ENCODE data around the gene WDR33. TPM values are rescaled to one million over a fixed set of nuclear protein-coding genes. Genes with fewer than 3 reads are reported as not detected.

Gene WDR33
- total RNA-seq, 1 donor from 2014 or later: 53.9 TPM

DNA sequence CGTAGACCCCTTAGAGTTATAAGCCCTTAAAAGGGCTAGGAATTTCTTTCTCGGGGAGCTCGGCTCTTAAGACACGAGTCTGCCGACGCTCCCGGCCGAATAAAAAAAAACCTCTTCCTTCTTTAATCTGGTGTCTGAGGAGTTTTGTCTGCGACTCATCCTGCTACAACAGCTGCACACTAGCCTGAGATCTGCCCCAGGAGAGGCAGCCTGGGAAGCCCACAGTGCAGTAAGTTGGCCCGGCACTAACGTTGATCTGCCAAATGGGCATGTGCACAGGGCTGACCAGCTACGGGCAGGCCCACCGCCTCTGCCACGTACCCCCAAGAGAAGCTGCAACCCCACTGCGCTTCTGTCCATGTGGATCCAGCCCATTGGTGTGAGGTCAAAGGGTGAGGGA lies 127.2 kb downstream of the WDR33 start:
- H3K36me3 ChIP-seq: no peaks in the 10 kb centered on the region
- no peaks in the 10 kb centered on the region for H3K9me3 ChIP-seq
- no peaks in the 10 kb centered on the region for H3K27me3 ChIP-seq
- intact Hi-C loops (cut with DNase I): no loop called here
- H3K4me1 ChIP-seq: peaks cover 9% of the 10 kb centered on the region
- DNase-seq (no peak), ATAC-seq (no peak)
- TF ChIP-seq, protein P1, sequence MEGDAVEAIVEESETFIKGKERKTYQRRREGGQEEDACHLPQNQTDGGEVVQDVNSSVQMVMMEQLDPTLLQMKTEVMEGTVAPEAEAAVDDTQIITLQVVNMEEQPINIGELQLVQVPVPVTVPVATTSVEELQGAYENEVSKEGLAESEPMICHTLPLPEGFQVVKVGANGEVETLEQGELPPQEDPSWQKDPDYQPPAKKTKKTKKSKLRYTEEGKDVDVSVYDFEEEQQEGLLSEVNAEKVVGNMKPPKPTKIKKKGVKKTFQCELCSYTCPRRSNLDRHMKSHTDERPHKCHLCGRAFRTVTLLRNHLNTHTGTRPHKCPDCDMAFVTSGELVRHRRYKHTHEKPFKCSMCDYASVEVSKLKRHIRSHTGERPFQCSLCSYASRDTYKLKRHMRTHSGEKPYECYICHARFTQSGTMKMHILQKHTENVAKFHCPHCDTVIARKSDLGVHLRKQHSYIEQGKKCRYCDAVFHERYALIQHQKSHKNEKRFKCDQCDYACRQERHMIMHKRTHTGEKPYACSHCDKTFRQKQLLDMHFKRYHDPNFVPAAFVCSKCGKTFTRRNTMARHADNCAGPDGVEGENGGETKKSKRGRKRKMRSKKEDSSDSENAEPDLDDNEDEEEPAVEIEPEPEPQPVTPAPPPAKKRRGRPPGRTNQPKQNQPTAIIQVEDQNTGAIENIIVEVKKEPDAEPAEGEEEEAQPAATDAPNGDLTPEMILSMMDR (IDR thresholded peaks at IDR 0.05): no peak
- no peak overlapping the region for H3K4me3 ChIP-seq
- no peak overlapping the region for H3K27ac ChIP-seq

DNA sequence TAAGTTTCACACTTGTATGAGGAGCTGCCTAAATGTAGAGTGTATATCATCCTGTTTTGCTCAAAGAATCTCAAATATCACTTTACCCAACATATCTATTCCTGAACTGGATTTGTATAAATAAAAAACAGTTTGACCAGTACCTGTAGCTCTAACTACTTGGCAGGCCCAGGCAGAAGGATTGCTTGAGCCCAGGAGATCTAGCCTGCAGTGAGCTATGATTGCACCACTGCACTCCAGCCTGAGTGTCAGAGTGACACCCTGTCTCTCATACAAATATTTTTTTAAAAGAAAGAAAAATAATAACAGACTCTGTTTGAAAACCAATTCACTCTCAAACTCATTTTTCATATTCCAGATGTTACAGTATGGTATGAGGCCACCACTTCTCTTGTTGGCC lies 127.9 kb downstream of the WDR33 start:
- Histone ChIP-seq H3K36me3 (no peaks in the 10 kb centered on the region), H3K9me3 (no peaks in the 10 kb centered on the region), H3K27ac (no peak overlapping the region), H3K4me3 (no peak overlapping the region), H3K4me1 (peaks cover 9% of the 10 kb centered on the region), H3K27me3 (no peaks in the 10 kb centered on the region)
- no peak for ATAC-seq
- intact Hi-C loops (cut with DNase I): no loop called here
- TF ChIP-seq, protein P1 (IDR thresholded peaks at IDR 0.05): no peak
- no peak for DNase-seq

DNA sequence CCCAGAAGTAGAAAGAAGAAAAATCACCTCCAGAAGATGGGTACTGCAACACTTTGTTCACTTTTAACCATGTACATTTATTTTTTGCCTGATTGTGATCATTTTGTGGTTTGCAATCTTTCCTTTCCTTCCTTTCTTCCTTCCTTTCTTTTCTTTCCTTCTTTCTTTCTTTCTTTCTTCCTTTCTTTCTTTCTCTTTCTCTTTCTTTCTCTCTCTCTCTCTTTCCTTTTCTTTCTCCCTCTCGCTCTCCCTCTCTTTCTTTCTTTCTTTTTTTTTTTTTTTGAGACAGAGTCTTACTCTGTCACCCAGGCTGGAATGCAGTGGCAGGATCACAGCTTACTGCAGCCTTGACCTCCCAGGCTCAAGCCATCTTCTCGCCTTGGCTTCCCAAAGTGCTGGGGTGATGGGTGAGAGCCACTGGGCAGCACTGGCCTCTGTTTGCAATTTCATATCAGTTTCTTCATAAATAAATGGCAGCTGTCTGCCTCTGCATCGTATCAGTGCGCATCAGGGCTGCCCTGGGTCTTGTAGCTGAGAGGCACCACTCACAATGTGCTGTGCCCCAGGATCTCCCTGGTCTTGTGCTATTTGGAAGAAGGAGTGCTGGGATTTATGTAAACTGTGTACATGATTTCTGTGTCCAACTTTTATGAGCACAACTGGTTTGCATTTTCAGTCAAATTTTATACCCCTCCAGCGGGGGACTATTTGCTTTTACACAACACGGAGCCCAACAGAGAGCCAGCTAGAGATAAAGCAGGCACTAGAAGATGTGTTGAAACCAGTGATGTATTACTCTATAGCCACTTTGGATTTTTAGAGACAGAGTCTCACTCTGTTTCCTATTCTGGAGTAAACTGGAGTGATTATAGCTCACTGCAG lies 128.8 kb downstream of the WDR33 start:
- DNase-seq: no peak
- ATAC-seq: no peak
- Histone ChIP-seq H3K36me3 (no peaks in the 10 kb centered on the region), H3K27me3 (no peaks in the 10 kb centered on the region), H3K27ac (no peak overlapping the region), H3K4me3 (no peak overlapping the region), H3K4me1 (peaks cover 9% of the 10 kb centered on the region), H3K9me3 (no peaks in the 10 kb centered on the region)
- TF ChIP-seq, protein P1 (IDR thresholded peaks at IDR 0.05): no peak
- intact Hi-C loops (cut with DNase I): no loop called here

DNA sequence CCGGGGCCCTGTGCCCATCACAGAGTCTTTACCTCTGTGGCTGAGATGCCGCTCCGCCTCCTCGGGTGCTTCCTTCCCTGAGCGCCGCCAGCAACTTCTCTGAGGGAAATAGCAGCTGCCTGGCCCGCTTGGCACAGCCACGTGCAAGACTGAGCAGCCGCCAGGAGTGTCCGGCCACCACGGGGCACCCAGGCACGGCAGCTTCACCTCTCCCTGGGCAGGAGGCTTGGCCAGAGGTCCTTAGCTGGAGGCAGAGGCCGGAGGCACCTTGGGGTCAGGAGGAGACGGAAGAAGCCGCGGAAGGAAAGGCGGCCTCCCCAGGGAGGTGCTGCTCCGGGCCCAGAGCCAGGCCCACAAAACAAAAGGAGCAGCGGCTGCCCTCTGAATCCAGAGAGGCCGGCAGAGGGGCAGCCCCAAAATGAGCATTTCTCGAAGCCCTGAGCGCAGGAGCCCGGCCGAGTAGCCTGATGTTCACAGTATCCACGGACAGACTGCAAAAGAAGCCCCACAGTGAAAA lies 129.6 kb downstream of the WDR33 start:
- Histone ChIP-seq H3K27me3 (no peaks in the 10 kb centered on the region), H3K9me3 (no peaks in the 10 kb centered on the region), H3K4me1 (peaks cover 13% of the 10 kb centered on the region), H3K27ac (no peak overlapping the region), H3K36me3 (no peaks in the 10 kb centered on the region), H3K4me3 (peak overlapping the region; percentile 40)
- intact Hi-C loops (cut with DNase I): no loop called here
- ATAC-seq (peak; percentile 19), DNase-seq (no peak)
- TF ChIP-seq, protein P1 (IDR thresholded peaks at IDR 0.05): no peak

DNA sequence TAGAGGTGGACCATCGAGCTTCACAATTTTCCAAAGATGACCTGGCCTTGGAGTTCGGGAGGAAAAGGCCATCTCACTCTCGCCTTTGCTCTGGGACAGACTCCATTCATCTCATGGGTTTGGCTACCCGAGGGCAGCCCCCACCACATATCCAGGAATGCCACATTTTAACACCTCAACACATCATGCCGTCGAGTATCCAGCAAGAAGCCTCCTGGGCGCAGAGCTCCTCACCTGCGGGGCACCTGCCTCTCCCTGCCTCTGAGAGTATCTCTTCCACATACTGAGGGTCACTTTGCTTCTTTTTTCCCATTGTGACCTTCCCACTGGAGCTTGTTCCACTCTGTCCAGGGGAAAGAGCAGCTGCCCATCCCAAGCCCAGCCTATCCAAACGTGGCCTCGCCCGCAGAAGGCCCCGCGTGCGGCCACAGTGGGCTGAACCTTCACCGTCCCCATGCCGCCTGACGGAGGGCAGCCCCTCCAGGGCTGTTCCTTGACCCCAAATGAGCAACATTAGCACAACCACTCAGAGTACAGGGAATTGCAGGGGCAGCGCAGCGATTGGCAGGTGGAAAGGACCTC lies 130.2 kb downstream of the WDR33 start:
- TF ChIP-seq, protein P1 (IDR thresholded peaks at IDR 0.05): no peak
- Histone ChIP-seq H3K27me3 (no peaks in the 10 kb centered on the region), H3K36me3 (no peaks in the 10 kb centered on the region), H3K4me1 (peaks cover 19% of the 10 kb centered on the region), H3K9me3 (no peaks in the 10 kb centered on the region), H3K4me3 (peak overlapping the region; percentile 40), H3K27ac (no peak overlapping the region)
- ATAC-seq (no peak), DNase-seq (no peak)
- intact Hi-C loops (cut with DNase I): no loop called here

Data from upper lobe of right lung (tissue), 1 donor.